Middle frontal gyrus (tissue), 1 donor: ENCODE results near the gene SLAMF9.
A peak's percentile ranks its signal among the peaks of the same experiment; 100 is the strongest.

Source experiments
- DNase-seq: peaks from one replicate; pipeline ENCODE4 v3.0.0-alpha.2; 2015; ENCODE audit warnings: low spot score; ENCODE audit errors: extremely low spot score

The SLAMF9 gene

DNA sequence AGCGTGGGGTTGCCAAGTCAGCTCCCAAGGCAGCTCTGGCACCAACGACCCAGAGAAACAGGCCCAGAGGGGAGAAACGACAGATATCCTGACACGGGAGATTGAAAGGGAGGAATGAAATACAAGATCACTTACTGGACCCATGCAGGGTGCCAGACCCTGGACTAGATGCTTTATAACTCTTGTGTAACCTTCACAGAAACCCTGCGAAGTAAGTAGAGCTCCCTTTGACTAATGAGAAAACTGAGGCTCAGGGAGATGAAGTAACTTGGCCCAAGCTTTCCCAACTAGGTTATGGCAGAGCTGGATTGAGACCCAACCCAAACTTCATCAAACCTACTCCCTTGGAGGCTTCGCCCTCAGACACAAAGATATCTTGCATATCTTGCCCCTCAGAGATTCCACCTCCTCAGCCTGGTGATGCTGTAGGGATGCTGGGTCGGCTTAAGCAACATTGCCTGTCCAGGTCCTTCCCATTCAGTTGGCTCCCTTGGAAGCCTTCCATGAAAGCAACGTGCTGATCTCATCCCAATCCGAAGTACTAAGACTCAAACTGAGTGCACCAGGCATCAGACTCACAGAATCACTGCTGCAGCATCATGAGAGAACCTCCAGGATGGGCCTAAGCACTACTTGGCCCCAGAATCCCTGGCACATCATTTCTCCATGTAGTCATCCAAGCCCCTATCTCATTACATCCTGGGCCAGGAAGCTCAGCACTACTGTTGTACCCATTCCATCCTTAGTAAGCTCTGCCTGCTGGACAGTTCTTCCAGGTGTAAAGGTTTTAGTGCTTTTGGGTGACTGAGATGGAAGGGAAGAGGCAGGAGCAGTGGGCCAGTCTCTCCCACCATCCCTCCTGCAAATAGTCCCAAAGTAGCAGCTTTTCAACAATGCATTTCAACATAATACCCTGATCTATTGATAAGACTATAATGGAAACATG is 7.5 kb downstream of the SLAMF9 start:
- no peak for DNase-seq

DNA sequence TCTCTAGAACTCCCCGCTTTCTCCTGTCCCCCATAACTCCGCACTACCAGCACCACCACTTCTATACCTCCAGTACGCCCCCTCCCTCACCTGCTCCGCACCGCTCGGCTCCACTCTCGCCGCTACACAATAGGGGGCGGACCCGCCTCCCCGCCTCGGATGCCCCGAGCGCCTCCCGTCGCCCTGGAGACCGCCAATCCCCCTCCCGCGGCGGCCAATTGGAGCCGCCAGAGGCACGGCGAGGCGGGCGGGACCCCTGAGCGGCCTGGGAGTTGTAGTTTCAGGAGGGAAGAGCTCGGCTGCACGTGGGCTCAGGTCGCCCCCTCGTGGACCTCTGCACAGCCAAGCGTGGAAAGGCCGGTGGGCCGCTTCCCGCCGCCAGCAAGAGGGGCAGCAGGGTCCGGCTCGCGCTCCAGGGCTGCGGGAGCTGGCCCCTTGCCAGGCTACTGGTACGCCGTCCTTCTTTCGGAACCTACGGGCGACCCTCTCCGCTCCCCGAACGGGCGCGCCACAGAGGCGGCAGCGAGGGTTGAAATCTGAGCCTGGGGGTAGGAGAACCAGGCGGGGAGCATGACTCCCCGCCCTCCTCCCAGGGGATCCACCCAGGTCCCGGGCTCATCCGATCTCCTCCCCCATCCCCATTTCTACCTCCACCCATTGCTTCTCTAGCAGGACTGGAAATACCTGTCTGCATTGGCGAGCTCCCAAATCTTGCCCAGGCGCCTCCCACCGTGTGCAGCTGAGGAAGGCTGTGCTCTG is 8.4 kb downstream of the SLAMF9 start, which contains the start of gene IGSF9:
TSS of gene IGSF9 (minus strand) at position 131 of the 759 bp plus-strand sequence. CDS start 2,159 bp downstream, outside the sequence.
- DNase-seq, result peak; percentile 50

GRCh38 chr1:159944623-159945455 is 9.2 kb downstream of the SLAMF9 start:
- DNase-seq, result no peak

DNA sequence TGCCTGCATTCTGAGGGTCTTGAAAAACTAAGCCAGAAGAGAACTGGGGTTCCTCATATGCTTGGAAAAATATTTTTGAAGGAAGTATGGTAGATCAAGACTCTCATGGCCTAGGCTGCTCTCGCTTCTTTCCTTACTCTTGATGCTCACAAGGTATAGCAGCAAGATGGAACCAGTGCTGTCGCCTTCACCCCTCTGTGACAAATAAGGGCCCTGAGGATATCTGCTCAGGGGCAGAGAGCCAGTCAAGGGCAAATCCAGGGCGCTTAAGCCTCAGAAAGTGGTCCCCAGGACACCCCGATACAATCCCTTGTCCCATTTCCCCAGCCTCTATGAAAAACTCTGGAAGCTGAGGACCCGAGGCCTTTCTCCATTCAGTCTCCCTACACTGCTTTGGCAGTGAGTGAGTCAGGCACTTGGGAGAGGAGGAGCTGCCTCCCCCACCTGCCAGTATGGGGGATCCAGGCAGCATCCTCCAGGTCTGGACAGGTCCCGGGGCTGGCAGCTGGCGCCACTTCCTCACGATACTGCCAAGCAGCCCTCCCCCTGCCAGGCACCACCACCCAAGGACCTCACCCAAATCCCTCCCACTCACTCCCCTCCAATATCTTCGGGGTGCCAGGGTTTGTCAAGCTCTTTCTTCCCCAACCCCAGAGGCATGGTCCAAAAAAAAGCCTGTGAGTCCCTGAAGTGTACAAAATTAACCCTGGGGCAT is 10.0 kb downstream of the SLAMF9 start:
- DNase-seq, result no peak

DNA sequence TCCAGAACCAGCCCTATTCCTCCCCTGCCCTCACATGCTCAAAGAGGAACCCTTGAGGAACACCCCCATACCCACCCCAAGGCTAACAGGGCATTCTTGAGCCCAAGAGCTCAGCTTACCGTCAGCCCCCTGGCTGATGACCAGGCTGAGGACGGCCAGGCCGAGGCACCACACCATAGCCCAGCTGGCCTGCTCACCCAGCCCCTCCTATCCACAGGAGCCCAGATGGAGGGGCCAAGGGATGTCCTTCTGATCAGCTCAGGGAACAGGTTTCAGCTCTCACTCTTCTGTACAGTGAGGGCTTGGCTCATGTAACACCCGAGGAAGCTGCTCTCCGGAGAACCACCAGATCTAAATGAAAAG is 10.8 kb downstream of the SLAMF9 start:
- DNase-seq, result no peak

DNA sequence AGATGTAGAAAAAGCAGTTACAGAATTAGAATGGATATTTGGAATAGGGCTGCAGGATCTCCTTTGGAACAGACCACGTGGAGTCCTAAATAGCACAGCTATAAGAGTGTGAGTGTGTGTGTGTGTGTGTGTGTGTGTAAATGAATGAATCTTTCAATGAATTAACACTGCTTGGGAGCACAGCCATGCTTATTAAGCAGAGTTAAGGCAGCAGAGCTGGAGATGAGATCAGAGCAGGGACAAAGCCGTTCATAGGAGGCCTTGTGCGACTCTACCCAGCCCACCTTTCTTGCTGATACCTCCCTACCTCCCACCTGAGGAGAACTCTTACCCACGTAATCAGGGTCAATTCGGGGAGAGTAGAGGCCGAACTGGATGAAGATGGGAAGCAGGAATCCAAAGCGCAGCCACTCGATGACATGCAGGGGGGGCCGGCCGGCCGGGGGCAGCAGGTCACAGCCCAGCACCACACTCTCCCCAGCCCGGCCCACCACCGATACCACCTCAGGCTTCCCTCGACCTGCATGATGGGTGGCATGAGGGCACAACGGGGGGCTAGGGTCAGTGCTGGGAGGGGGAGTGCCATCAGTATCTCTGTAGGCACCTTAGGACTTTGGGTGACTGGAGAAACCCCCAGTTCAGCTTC is 11.3 kb downstream of the SLAMF9 start:
- DNase-seq, result no peak

GRCh38 chr1:159941591-159942560 is 12.2 kb downstream of the SLAMF9 start:
- no peak for DNase-seq

DNA sequence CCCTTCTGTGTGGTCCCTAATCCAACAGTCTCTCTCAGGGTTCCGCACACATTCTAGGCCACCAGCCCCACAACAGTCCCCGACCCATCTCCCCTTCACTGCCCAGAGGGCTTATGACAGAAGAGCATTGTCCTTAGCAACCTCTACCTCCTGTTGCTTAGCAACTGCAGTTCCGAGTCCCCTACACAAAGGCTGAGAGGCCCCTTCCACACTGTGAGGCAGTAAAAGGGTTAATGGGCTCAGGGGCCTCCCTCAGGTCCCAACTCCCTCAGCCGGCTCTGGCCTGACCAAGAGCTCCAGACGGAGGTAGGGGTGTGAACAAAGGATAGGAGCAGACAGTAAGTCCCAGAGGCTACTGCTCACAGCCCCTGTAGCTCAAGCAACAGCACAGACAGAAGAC is 12.9 kb downstream of the SLAMF9 start:
- no peak for DNase-seq

- no peak for DNase-seq
These were observed 13.9 kb downstream of the SLAMF9 start for GRCh38 chr1:159940006-159940620.

GRCh38 chr1:159939678-159940002 is 14.4 kb downstream of the SLAMF9 start:
- no peak for DNase-seq

DNA sequence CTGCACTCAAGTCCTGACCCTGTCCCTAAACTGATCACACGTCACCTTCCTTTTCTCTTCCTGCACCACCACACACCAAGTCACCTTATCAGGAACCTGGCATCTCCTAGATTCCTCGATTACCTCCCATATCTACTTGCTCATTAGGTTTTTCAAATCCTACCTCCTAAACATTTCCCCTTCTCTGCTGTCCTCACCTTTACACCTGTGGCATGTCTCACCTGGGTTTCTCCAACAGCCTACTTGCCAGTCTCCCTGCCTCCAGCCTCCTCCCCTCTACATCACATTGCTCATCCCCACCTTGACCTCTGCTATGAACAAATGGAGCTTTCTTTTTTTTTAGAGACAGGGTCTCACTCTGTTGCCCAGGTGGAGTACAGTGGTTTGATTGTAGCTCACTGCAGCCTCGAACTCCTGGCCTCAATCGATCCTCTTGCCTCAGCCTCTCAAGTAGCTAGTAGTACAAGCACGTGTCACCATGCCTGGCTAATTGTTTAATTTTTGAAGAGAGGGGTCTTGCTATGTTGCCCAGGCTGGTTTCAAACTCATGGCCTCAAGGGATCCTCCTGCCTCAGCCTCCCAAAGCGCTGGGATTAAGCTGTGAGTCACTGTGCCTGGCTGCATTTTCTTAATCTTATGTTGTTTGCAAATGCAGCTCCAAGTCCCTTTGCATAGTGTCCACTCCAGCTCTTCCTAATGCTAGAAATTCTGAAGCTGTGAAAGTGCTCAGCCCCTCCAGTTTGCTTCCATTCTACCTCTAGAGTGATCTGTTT is 14.9 kb downstream of the SLAMF9 start:
- no peak for DNase-seq

DNA sequence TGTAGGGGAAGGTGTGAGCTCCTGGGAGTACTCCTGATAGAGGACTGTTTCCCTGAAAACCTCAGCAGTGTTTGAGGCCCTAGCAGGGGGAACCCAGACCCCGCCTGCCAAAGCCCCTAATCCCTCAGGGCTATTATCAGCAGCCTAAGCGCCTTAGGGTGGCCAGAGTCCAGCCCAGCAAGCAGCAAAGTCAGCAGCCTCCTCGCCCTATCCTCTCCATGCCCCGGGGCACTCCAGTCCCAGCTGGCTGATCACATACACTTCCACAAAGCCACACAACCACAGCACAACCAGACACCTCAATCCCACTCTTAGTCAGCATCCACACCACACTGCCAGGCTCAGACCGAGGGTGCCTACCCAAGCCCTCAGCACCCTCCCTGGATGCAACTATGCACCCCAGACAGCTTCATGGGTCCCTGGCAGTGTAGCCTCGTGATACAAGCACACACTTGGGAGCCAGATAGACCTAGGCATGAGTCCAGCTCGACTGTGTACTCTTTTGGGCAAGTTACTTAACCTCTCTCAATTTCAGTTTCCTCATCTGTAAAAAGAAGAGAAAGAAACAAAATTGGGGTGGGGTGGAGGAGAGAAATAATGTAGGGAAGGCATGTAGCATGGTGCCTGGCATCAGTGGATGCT is 15.7 kb downstream of the SLAMF9 start:
- no peak for DNase-seq

DNA sequence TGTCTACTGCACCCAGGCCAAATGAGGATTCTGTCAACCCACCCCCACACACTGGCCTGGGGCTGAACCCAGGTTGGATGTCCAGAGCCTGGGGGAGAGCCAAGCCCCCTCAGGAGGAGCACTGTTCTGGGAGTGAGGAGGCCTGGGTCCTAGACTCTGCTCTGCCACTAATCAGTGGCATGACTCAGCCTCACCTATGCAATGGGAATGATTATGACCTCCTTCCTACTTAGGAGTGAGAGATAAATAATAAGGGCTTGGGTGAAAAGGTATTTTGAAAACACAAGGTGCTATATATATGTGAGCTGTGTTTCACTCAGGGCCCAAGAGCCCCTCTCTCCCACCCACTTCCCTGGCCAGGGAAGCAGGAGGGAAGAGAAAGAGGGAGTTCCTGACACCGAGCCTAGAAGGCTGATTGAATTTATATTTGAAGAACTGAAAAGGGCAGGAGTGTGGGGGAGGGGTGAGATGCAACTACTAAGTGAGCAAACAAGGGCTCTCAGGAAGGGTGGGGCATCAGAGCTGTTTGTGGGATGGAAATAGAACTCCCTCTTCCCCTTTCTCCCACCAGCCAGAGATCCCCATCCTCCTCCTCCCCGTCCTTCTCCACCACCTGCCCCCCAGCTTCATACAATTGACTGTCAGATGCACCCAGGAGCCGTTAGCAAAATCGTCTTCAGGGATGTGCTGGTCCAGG is 16.8 kb downstream of the SLAMF9 start:
- no peak for DNase-seq

DNA sequence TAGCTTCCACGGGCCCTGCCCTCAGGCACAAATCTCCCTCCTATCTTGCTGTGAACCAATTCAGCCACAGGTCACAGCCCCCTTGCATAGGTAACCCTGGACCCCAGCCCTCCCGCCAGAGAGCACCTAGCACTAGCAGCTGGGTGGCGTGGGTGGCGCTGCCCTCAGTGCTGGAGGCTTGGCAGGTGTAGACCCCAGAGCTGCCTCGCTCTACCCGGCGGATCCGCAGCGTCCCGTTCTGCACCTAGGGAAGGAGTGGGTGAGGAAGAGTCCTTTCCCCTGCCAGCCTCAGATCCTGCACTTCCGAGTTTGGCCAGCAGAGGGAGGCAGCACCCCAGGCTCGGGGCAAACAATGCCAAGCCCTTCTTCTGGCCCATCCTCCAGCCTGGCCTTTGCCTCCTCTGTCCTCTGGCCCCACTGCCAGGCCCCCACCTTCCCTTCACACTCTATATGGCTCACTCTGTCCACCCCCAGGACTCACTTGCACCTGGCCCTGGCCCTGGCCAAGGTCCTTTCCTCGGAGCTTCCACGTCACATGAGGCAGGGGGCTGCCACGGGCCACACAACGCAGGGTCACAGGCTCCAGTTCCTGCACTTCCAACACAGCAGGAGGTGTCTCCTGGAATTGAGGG is 17.6 kb downstream of the SLAMF9 start:
- DNase-seq, result no peak

DNA sequence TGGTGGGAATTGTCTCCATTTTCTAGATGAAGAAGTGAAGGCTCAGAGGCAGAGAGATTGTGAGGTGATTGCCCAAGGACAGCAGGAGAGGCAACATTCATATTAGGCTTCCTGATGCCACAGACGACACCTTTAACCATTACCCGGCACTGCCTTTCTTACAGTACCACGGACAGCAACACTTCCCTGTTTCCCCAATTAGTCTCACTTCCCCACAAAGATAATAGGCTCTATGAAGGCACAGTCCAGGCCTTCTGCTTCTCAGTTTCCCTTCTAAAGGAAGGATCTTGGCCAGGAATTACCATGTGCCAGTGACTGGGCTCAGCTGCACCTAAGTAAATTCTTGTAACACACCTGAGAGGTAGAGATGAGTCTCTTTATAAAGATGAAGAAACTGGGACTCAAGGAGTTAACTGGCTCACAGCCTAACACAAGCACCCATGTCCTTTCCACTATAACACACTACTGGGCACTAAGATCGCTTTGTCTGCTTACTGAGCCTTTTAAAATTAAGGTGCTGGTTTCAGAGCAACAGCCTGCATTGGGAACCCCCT is 18.2 kb downstream of the SLAMF9 start:
- no peak for DNase-seq

GRCh38 chr1:159935305-159935704 is 18.7 kb downstream of the SLAMF9 start:
- DNase-seq, result no peak
